GM12801 (cell line): ENCODE results near the gene LY9.

ENCODE experiments used
- CTCF ChIP-seq: IDR thresholded peaks from one replicate; pipeline ENCODE4 v1.5.1; 2011; ENCODE audit warnings: control low read depth; ENCODE audit not compliant: insufficient read length; ENCODE audit errors: extremely low read depth

The LY9 gene

GRCh38 chr1:160800142-160800541, 4.2 kb downstream of the LY9 start:
- TF ChIP-seq CTCF, result no peak

GRCh38 chr1:160800645-160801408, 4.9 kb downstream of the LY9 start:
- TF ChIP-seq CTCF, result no peak

GRCh38 chr1:160801836-160802580, 6.0 kb downstream of the LY9 start:
- TF ChIP-seq CTCF, result no peak

- TF ChIP-seq CTCF, result no peak
These were observed 10.2 kb downstream of the LY9 start for GRCh38 chr1:160806109-160806665.

- TF ChIP-seq CTCF, result no peak
These were observed 10.8 kb downstream of the LY9 start for GRCh38 chr1:160806784-160807183.

GRCh38 chr1:160807247-160807646, 11.3 kb downstream of the LY9 start:
- no peak for TF ChIP-seq CTCF

- TF ChIP-seq CTCF, result no peak
These were observed 11.8 kb downstream of the LY9 start for GRCh38 chr1:160807738-160808137.
